ENCODE data around the gene OR6V1. TPM values are rescaled to one million over a fixed set of nuclear protein-coding genes. Genes with fewer than 3 reads are reported as not detected.
"Not testable (repeated sequence)": the region's sequence is repeated elsewhere in the genome, so short reads cannot be mapped to it uniquely, and the experiment has no call there.

OR6V1 gene
- polyA plus RNA-seq, 2 of the 4 experiments (the other 2 are of a cell fraction) = not detected

DNA sequence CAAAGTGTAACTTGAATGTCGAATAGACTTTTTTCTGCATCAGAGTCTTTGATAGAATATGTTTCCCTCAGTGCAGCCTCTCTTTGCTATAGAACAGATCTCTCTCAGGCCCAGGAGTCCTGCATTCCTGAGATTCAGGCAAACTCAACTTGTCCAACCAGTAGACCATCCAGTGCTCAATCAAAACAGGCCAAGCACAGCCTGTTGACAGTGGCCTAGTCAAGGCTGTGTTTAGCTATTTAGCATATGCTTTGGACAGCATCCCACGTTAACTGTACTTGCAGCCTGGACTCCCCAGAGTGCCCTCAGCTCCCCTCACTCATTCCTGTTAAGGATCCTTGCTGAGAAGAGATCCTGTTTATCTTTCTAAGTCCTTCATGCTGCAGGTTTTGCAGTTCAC is 16.3 kb downstream of the OR6V1 start:
- WGBS (ENCODE audit: missing lambda C conversion rate) = 15% methylated on average over 2 of the region's 2 CpGs
- ChIA-PET POLR2A (no interaction called here), CTCF (no interaction called here)
- Histone ChIP-seq H3K4me1 (no peaks in the 10 kb centered on the region), H3K4me2 (no peak overlapping the region), H3K27ac (no peak overlapping the region), H3K9me3 (no peaks in the 10 kb centered on the region; the same call in 2 of the 3 replicates), H3K4me3 (no peak overlapping the region)
- DNase-seq (ENCODE audit: low read depth in 1 of 2, low spot score in 1 of 2) (no peak), FAIRE-seq (no peak), ATAC-seq (no peak)
- TF ChIP-seq POLR2AphosphoS2 (conservative IDR thresholded peaks at IDR 0.05; ENCODE audit: low read length) (no peak), CBX2 (IDR thresholded peaks at IDR 0.05; ENCODE audit: borderline replicate concordance, low read depth) (no peak)
- TF ChIP-seq, protein P1, sequence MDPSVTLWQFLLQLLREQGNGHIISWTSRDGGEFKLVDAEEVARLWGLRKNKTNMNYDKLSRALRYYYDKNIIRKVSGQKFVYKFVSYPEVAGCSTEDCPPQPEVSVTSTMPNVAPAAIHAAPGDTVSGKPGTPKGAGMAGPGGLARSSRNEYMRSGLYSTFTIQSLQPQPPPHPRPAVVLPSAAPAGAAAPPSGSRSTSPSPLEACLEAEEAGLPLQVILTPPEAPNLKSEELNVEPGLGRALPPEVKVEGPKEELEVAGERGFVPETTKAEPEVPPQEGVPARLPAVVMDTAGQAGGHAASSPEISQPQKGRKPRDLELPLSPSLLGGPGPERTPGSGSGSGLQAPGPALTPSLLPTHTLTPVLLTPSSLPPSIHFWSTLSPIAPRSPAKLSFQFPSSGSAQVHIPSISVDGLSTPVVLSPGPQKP (IDR thresholded peaks at IDR 0.05; ENCODE audit: low read depth, low read length) = no peak

DNA sequence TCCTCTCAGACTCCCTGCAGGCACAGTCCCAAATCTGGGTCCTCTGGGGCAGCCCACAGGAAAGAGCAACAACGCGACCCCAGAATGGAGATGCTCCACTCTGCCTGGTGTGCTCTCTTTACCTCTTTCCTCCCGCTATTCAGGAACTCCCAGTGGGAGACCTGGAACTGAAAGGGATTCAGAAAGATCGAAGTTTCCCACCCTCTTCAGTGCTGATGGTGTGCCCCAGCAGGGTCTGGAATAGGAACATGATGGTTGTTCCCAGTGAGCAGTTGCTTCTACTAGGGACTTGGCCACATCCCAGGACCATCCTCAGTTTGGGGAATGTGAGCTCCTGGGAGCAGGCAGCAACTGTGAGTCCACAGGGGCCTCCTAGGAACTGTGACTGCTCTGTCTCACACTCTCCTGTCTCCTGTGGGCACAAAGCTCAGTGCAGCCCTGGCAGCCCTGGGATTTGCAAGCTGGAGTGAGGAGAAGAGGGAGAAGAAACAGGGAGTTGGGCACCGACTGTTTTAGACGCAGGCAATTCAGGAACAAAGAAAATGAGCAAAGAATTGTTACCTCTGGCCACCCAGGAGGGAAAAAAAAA is 17.9 kb downstream of the OR6V1 start:
- FAIRE-seq (no peak), DNase-seq (ENCODE audit: low read depth in 1 of 2, low spot score in 1 of 2) (no peak), ATAC-seq (peak in 1 of 2 experiments; percentile 36; a peak in 3 of 6 replicates)
- Histone ChIP-seq H3K4me3 (no peak overlapping the region), H3K27ac (no peak overlapping the region), H3K4me1 (no peaks in the 10 kb centered on the region), H3K9me3 (no peaks in the 10 kb centered on the region; the same call in 2 of the 3 replicates), H3K4me2 (no peak overlapping the region)
- 21% methylated on average over 6 of the region's 6 CpGs for WGBS (ENCODE audit: missing lambda C conversion rate)
- no peak for TF ChIP-seq HOXA7 (CRISPR knock-in tag; IDR thresholded peaks at IDR 0.05)
- TF ChIP-seq MAFK (IDR thresholded peaks at IDR 0.05; ENCODE audit: partially characterized antibody) = no peak
- CTCF ChIA-PET = no interaction called here
- POLR2A ChIA-PET = no interaction called here

DNA sequence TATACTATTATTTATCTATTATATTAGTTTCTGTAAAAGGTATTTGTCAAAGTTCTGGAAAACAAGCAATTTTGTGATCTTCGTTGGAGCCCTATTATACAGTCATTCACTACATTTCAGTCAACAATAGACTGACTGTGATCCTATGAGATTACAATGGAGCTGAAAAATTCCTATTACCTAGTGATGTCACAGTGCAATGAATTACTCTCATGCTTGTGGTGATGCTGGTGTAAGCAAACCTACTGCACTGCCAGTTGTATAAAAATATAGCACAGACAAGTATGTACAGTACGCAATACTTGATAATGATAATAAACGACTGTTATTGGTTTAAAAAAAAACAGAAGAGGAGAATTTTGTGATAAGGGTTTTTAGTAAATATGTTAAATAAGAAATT is 21.4 kb downstream of the OR6V1 start:
- CTCF ChIA-PET = no interaction called here
- POLR2A ChIA-PET = no interaction called here
- WGBS (ENCODE audit: missing lambda C conversion rate) = 18% methylated on average over 3 of the region's 3 CpGs

DNA sequence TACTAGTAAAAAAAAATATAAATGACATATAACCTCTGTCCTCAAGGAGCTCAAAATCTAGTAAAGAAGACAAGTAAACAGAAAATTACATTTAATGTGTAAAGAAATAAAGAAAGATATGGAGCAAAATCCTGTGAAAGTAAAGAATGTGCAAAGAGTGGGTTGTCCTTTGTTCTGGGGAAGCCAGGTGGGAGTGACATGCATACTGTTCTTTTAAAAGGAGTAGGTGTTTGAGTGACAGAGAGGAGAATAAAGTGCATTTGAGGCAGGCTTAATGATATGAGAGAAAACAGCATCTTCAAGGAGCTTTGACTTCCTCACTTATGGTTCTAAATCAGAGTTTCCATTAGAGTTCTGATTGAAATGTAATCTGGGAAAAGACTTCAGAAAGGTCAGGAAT is 22.0 kb downstream of the OR6V1 start:
- CTCF ChIA-PET = interaction anchor here (0.6 kb wide), 1 partner anchor 417 kb away, joined by 3 read pairs; no protein-coding TSS in a partner anchor
- H3K4me3 ChIP-seq = no peak overlapping the region
- no peak for FAIRE-seq
- H3K4me2 ChIP-seq = no peak overlapping the region
- no peaks in the 10 kb centered on the region for H3K9me3 ChIP-seq
- no peak for DNase-seq (ENCODE audit: low read depth in 1 of 2, low spot score in 1 of 2)
- no peaks in the 10 kb centered on the region for H3K4me1 ChIP-seq
- no peak for ATAC-seq
- POLR2A ChIA-PET = no interaction called here
- TF ChIP-seq CBX2 (IDR thresholded peaks at IDR 0.05; ENCODE audit: borderline replicate concordance, low read depth) = no peak
- TF ChIP-seq BHLHE40 (IDR thresholded peaks at IDR 0.05; ENCODE audit: low read depth, low read length) = no peak
- no peak overlapping the region for H3K27ac ChIP-seq

More for the DNA sequence above, 21.4 kb downstream of the OR6V1 start:
- TF ChIP-seq, protein P2, sequence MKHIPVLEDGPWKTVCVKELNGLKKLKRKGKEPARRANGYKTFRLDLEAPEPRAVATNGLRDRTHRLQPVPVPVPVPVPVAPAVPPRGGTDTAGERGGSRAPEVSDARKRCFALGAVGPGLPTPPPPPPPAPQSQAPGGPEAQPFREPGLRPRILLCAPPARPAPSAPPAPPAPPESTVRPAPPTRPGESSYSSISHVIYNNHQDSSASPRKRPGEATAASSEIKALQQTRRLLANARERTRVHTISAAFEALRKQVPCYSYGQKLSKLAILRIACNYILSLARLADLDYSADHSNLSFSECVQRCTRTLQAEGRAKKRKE (CRISPR knock-in tag; IDR thresholded peaks at IDR 0.05; ENCODE audit: low read depth) = no peak
- no peak for TF ChIP-seq RARB (CRISPR knock-in tag; IDR thresholded peaks at IDR 0.05)
- TF ChIP-seq MAFK (IDR thresholded peaks at IDR 0.05; ENCODE audit: partially characterized antibody) = no peak
- Histone ChIP-seq H3K4me3 (no peak overlapping the region), H3K4me2 (no peak overlapping the region), H3K9me3 (no peaks in the 10 kb centered on the region), H3K4me1 (no peaks in the 10 kb centered on the region), H3K27ac (no peak overlapping the region)
- ATAC-seq (no peak), FAIRE-seq (no peak), DNase-seq (ENCODE audit: low read depth in 1 of 2, low spot score in 1 of 2) (no peak)

DNA sequence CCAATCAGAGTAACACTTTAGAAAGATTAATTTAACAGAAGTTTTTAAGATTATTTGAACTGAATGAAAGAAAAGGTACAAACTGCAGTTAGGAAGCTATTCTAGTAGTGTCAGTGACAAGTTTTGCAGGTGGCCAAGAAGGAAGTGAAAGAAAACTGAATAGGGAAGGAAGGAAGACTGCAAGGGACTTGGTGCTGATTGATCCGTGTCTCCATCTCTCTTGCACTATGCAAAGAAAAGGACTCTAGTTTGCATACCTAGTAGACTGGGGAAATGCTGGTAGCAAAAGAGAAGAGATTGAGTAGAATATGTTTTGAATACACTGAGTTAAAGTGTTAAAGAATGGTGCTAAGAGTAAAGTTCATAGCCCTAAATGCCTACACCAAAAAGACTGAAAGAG is 33.0 kb downstream of the OR6V1 start:
- WGBS (ENCODE audit: missing lambda C conversion rate) = 11% methylated on average over 1 of the region's 1 CpG
- Histone ChIP-seq H3K27ac (no peak overlapping the region), H3K9me3 (no peaks in the 10 kb centered on the region), H3K4me3 (no peak overlapping the region), H3K4me1 (no peaks in the 10 kb centered on the region), H3K4me2 (no peak overlapping the region)
- ATAC-seq = no peak
- FAIRE-seq = no peak
- DNase-seq (ENCODE audit: low read depth in 1 of 2, low spot score in 1 of 2) = no peak
- TF ChIP-seq MAFK (IDR thresholded peaks at IDR 0.05; ENCODE audit: partially characterized antibody) (no peak), NR3C1 (IDR thresholded peaks at IDR 0.05) (no peak), EHF (CRISPR knock-in tag; IDR thresholded peaks at IDR 0.05) (no peak)
- ChIA-PET POLR2A (no interaction called here), CTCF (no interaction called here)

DNA sequence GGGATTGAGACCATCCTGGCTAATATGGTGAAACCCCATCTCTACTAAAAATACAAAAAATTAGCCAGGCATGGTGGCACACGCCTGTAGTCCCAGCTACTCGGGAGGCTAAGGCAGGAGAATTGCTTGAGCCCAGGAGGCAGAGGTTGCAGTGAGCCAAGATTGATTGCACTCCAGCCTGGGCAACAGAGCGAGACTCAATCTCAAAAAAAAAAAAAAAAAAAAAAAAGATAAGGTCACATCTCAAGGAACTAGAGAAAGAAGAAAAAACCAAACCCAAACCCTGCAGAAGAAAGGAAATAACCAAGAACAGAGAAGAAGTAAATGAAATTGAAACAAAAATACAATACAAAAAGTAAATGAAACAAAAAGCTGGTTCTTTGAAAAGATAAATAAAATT is 33.5 kb downstream of the OR6V1 start:
- FAIRE-seq; H3K9me3 ChIP-seq; H3K4me3 ChIP-seq; ATAC-seq; H3K27ac ChIP-seq; H3K4me2 ChIP-seq; DNase-seq (ENCODE audit: low read depth in 1 of 2, low spot score in 1 of 2); H3K4me1 ChIP-seq; CTCF ChIA-PET: not testable (repeated sequence)
- POLR2A ChIA-PET = interaction anchor here (0.7 kb wide), 1 partner anchor 1061 kb away, joined by 6 read pairs; no protein-coding TSS in a partner anchor
- WGBS (ENCODE audit: missing lambda C conversion rate) = 0% methylated on average over 3 of the region's 3 CpGs

DNA sequence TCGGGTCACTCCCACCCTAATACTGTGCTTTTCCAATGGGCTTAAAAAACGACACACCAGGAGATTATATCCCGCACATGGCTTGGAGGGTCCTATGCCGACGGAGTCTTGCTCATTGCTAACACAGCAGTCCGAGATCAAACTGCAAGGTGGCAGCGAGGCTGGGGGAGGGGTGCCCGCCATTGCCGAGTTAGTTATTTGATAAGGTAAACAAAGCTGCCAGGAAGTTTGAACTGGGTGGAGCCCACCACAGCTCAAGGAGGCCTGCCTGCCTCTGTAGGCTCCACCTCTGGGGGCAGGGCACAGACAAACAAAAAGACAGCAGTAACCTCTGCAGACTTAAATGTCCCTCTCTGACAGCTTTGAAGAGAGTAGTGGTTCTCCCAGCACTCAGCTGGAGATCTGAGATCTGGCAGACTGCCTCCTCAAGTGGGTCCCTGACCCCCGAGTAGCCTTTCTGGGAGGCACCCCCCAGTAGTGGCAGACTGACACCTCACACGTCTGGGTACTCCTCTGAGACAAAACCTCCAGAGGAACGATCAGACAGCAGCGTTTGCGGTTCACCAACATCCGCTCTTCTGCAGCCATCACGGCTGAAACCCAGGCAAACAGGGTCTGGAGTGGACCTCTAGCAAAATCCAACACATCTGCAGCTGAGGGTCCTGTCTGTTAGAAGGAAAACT is 36.5 kb downstream of the OR6V1 start:
- H3K4me1 ChIP-seq; H3K27ac ChIP-seq; DNase-seq (ENCODE audit: low read depth in 1 of 2, low spot score in 1 of 2); POLR2A ChIA-PET; H3K4me3 ChIP-seq; CTCF ChIA-PET; FAIRE-seq; ATAC-seq; H3K9me3 ChIP-seq; H3K4me2 ChIP-seq: not testable (repeated sequence)
- WGBS (ENCODE audit: missing lambda C conversion rate) = 40% methylated on average over 13 of the region's 16 CpGs

Data from A549 (cell line).